Omental fat pad (tissue), 4 donors: Measurements from ENCODE around the gene MTMR10. TPM values are rescaled to one million over a fixed set of nuclear protein-coding genes. Genes with fewer than 3 reads are reported as not detected.

ENCODE experiments used
- ATAC-seq: fragments of 150-250 bp; one replicate; pipeline ENCODE4 v1.9.1; 2016; ENCODE audit warnings: mild to moderate bottlenecking, moderate library complexity; ENCODE audit not compliant: low FRiP score
- DNase-seq: peaks from one replicate; pipeline ENCODE4 v3.0.0-alpha.2; 2019; ENCODE audit warnings: low spot score
- CTCF ChIP-seq, 3 donors: fragments of 450-650 bp; IDR thresholded peaks; one replicate each; pipeline ENCODE4 v1.5.1; 2016 to 2017; ENCODE audit warnings: antibody characterized with exemption in 3 of 3, mild to moderate bottlenecking in 3 of 3, moderate library complexity in 2 of 3
- total RNA-seq, 4 donors: library from RNA; depleted of rRNA; stranded (reverse); fragments of >200 nt; gene quantifications; one replicate each; pipeline ENCODE4 v1.1.0, GENCODE V29; 2016

The MTMR10 gene
- 10 to 100 TPM; 40.6 to 70.0 (median 46.6) TPM for total RNA-seq

DNA sequence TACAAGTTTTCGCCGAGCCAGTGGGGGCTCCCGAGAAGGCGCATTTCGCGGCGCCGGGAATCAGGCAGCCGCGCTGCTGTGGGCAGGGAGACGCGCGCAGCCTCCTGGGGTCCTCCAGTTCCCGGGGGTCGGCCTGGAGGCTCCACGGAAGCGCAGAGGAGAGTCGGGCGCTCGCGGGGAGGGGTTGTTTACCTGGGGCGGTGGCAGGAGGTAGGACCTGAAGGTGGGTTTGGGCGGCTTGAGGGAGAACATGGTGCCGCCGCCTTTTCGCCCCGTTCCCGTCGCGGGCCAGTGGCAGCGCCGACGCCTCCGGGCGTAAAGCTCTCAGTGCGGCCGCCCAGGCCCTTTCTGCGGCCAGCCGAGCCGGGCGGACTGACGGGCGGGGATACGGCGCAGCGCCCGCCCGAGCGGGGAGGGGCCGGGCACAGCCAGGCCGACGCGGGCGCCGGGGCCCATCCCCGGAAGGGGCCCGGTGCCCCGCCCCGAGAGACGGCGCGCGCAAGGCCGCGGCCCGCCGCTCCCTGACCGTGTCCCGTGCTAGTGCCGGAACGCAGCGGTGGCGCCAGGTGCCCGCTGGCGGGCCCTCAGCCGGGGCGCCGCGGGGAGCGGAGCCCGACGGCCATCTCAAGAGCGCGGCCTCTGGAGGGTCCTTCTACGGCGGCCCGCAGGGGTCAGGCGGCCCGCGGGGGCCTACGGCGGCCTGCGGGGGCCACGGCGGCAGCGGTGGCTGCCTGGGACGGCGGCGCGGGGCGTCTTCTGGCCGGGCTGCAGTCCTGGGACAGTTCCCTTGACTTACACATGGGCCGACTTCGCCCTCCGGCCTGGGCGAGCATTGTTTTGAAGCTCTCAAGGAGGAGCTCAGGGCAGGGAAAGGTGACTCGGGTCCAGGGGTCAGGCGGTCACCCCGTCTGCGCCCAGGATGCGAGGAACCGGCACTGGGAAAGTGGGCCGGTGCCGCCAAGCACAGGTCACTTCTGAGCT lies at the start of gene MTMR10:
MTMR10 (minus strand) TSS at position 374 of the 981 bp plus-strand sequence; CDS start at position 252, 122 bp downstream.
- no peak for TF ChIP-seq CTCF (IDR thresholded peaks at IDR 0.05)
- ATAC-seq (peak; percentile 95), DNase-seq (no peak)

DNA sequence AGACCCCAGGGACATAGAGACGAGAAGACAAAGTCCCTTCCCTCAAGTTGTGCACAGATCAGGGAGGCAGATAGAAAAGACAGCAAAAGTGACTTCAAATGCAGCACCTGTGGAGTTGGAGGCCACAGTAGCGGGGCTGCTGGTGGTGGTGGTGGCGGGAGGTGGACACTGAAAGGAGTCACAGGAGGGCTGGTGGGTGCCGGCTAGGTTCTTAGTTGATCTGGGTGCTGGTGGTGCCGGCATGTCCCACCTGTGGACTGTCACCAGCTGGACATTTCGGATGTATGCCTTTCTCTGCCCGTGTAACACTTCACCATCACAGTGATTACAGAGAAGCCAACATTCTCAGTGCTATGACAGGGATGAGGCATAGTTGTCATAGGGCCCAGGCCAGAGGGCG lies 49.2 kb upstream of the MTMR10 start:
- no peak for ATAC-seq
- DNase-seq, result no peak
- TF ChIP-seq CTCF (IDR thresholded peaks at IDR 0.05), result no peak

DNA sequence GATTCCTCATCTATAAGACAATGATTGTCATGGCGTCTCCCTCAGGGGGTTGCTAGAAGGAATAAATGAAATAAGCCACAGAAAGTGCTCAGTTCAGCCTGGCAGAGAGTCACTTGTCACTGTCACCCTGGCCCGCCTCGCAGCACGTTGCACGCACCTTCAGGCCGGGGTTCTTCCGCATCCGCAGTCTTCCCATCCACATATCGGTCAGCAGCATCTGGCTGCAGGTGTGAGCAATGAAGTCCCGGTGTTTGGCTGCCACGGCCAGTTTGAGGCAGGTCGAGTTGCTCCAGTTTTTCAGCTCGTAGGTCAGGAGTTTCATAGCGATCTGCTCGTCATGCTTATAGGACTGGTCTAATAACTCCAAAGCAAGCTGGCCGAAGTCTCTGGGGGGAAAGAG lies 48.5 kb upstream of the MTMR10 start:
- no peak for TF ChIP-seq CTCF (IDR thresholded peaks at IDR 0.05)
- no peak for DNase-seq
- no peak for ATAC-seq

GRCh38 chr15:31037731-31038477 lies 46.5 kb upstream of the MTMR10 start:
- no peak for ATAC-seq
- TF ChIP-seq CTCF (IDR thresholded peaks at IDR 0.05), result no peak
- no peak for DNase-seq

GRCh38 chr15:31036783-31037182 lies 45.4 kb upstream of the MTMR10 start:
- DNase-seq (no peak), ATAC-seq (no peak)
- no peak for TF ChIP-seq CTCF (IDR thresholded peaks at IDR 0.05)

- DNase-seq (no peak), ATAC-seq (peak; percentile 55)
- no peak for TF ChIP-seq CTCF (IDR thresholded peaks at IDR 0.05)
Observed at GRCh38 chr15:31035610-31036009, 44.2 kb upstream of the MTMR10 start.
